ENCODE results near the gene CTCF. TPM values are rescaled to one million over a fixed set of nuclear protein-coding genes. Genes with fewer than 3 reads are reported as not detected.

CTCF gene
- polyA plus RNA-seq, 1 donor: 43.9 TPM

- DNase-seq: no peak
Measured at GRCh38 chr16:67653789-67654402, 91.6 kb downstream of the CTCF start.

- DNase-seq: no peak
Measured at GRCh38 chr16:67654403-67654911, 92.1 kb downstream of the CTCF start.

- no peak for DNase-seq
Measured at GRCh38 chr16:67655363-67655762, 93.0 kb downstream of the CTCF start.

GRCh38 chr16:67656344-67657016 is 94.2 kb downstream of the CTCF start:
- no peak for DNase-seq

- no peak for DNase-seq
Measured at GRCh38 chr16:67657017-67657608, 94.8 kb downstream of the CTCF start.

- DNase-seq: no peak
Measured at GRCh38 chr16:67657751-67658518, 95.6 kb downstream of the CTCF start.

GRCh38 chr16:67658849-67659674 is 96.7 kb downstream of the CTCF start:
- no peak for DNase-seq

GRCh38 chr16:67659675-67660563 is 97.6 kb downstream of the CTCF start, which contains the start of gene ACD:
Gene ACD, minus strand, starts transcription at chr16:67660260. Its CDS starts 40 bp downstream, at chr16:67660220.
- peak; percentile 96 for DNase-seq

- peak; percentile 98 for DNase-seq
Measured at GRCh38 chr16:67660564-67661028, 98.3 kb downstream of the CTCF start, which contains the start of gene PARD6A. Gene PARD6A, plus strand, starts transcription at chr16:67660960. Its CDS starts 79 bp downstream, at chr16:67661039.

- DNase-seq: peak; percentile 56
Measured at GRCh38 chr16:67661101-67661761, 98.9 kb downstream of the CTCF start.

GRCh38 chr16:67661886-67662652 is 99.7 kb downstream of the CTCF start:
- no peak for DNase-seq

- no peak for DNase-seq
Measured at GRCh38 chr16:67662653-67663010, 100.3 kb downstream of the CTCF start.

- no peak for DNase-seq
Measured at GRCh38 chr16:67663151-67663876, 101.0 kb downstream of the CTCF start.

GRCh38 chr16:67663877-67664222 is 101.5 kb downstream of the CTCF start:
- no peak for DNase-seq

GRCh38 chr16:67664258-67664657 is 101.9 kb downstream of the CTCF start:
- no peak for DNase-seq

- DNase-seq: no peak
Measured at GRCh38 chr16:67664871-67665270, 102.5 kb downstream of the CTCF start.

- no peak for DNase-seq
Measured at GRCh38 chr16:67665598-67665997, 103.3 kb downstream of the CTCF start.

GRCh38 chr16:67666032-67666551 is 103.8 kb downstream of the CTCF start:
- no peak for DNase-seq

Measured in hindlimb muscle (tissue), 1 donor.